Activated naive CD8-positive, alpha-beta T cell treated with anti-CD3 and anti-CD28 coated beads, Interleukin-2, amount 10 ng/mL, durations not matched to agents 7 days and 5 days (primary cell): ENCODE measurements around the gene CHD5. TPM values are rescaled to one million over a fixed set of nuclear protein-coding genes. Genes with fewer than 3 reads are reported as not detected.
A peak's percentile ranks its signal among the peaks of the same experiment; 100 is the strongest.

Source experiments
- ATAC-seq: fragments of 150-1000 bp; cut with Tn5 transposase; one replicate; pipeline ENCODE4 v1.10.0; 2021; ENCODE audit warnings: low read depth, moderate library complexity
- POLR2A ChIA-PET: fragments of 350-600 bp; sonication (Branson Sonifier 250); formaldehyde crosslinking; loops from one replicate; lab custom pipeline; 2021; ENCODE audit warnings: antibody characterized with exemption; lab: Charles Lee
- DNase-seq: peaks from one replicate; pipeline ENCODE4 v3.0.0; 2021
- H3K27ac Mint-ChIP-seq: one replicate; pipeline ENCODE4 v1.8.0; 2022; ENCODE audit warnings: mild to moderate bottlenecking, mixed read lengths
- H3K27me3 Mint-ChIP-seq: one replicate; pipeline ENCODE4 v1.8.0; 2022; ENCODE audit warnings: mild to moderate bottlenecking, moderate library complexity, mixed read lengths
- H3K36me3 Mint-ChIP-seq: one replicate; pipeline ENCODE4 v1.8.0; 2021; ENCODE audit warnings: mild to moderate bottlenecking, mixed read lengths
- H3K4me1 Mint-ChIP-seq: one replicate; pipeline ENCODE4 v1.8.0; 2021; ENCODE audit warnings: mixed read lengths
- H3K4me3 Mint-ChIP-seq: one replicate; pipeline ENCODE4 v1.8.0; 2022; ENCODE audit warnings: mild to moderate bottlenecking, moderate library complexity, mixed read lengths
- H3K9me3 Mint-ChIP-seq: one replicate; pipeline ENCODE4 v1.8.0; 2021; ENCODE audit warnings: mixed read lengths
- total RNA-seq, 2 experiments: library from RNA; stranded (reverse); gene quantifications; one replicate each; pipeline ENCODE4 v1.2.3, GENCODE V29; 2021

CHD5 gene
- total RNA-seq, 2 experiments from 2014 or later = 0.23 to 0.61 TPM

- H3K36me3 Mint-ChIP-seq = no peaks in the 10 kb centered on the region
- peaks cover 7% of the 10 kb centered on the region for H3K27me3 Mint-ChIP-seq
- POLR2A ChIA-PET = no interaction called here
- H3K27ac Mint-ChIP-seq = no peak overlapping the region
- DNase-seq (peak; percentile 6), ATAC-seq (no peak)
- peaks cover 6% of the 10 kb centered on the region for H3K9me3 Mint-ChIP-seq
- no peaks in the 10 kb centered on the region for H3K4me1 Mint-ChIP-seq
- H3K4me3 Mint-ChIP-seq = no peak overlapping the region
These were observed 68.0 kb downstream of the CHD5 start for GRCh38 chr1:6111991-6112689.

GRCh38 chr1:6111571-6111970 lies 68.5 kb downstream of the CHD5 start:
- Mint-ChIP-seq H3K27ac (no peak overlapping the region), H3K4me1 (no peaks in the 10 kb centered on the region), H3K27me3 (peaks cover 2% of the 10 kb centered on the region), H3K36me3 (no peaks in the 10 kb centered on the region), H3K9me3 (peaks cover 3% of the 10 kb centered on the region), H3K4me3 (no peak overlapping the region)
- ATAC-seq = no peak
- POLR2A ChIA-PET = no interaction called here
- DNase-seq = no peak

- POLR2A ChIA-PET = interaction anchor here (0.6 kb wide), 1 partner anchor 172 kb away, joined by 3 read pairs; no protein-coding TSS in a partner anchor
- H3K36me3 Mint-ChIP-seq = no peaks in the 10 kb centered on the region
- no peaks in the 10 kb centered on the region for H3K4me1 Mint-ChIP-seq
- peaks cover 3% of the 10 kb centered on the region for H3K9me3 Mint-ChIP-seq
- H3K4me3 Mint-ChIP-seq = no peak overlapping the region
- peak; percentile 4 for DNase-seq
- ATAC-seq = no peak
- H3K27me3 Mint-ChIP-seq = peaks cover 2% of the 10 kb centered on the region
- H3K27ac Mint-ChIP-seq = no peak overlapping the region
These were observed 69.8 kb downstream of the CHD5 start for GRCh38 chr1:6110326-6110725.

GRCh38 chr1:6109688-6110087 lies 70.4 kb downstream of the CHD5 start:
- peak; percentile 29 for DNase-seq

GRCh38 chr1:6108937-6109614 lies 71.0 kb downstream of the CHD5 start:
- POLR2A ChIA-PET = no interaction called here
- H3K27me3 Mint-ChIP-seq = no peaks in the 10 kb centered on the region
- peak; percentile 84 for ATAC-seq
- no peaks in the 10 kb centered on the region for H3K36me3 Mint-ChIP-seq
- H3K4me1 Mint-ChIP-seq = no peaks in the 10 kb centered on the region
- peak; percentile 59 for DNase-seq
- H3K27ac Mint-ChIP-seq = no peak overlapping the region
- H3K9me3 Mint-ChIP-seq = peaks cover 3% of the 10 kb centered on the region
- no peak overlapping the region for H3K4me3 Mint-ChIP-seq

More at GRCh38 chr1:6109688-6110087, 70.4 kb downstream of the CHD5 start:
- peaks cover 1% of the 10 kb centered on the region for H3K27me3 Mint-ChIP-seq
- no peak overlapping the region for H3K4me3 Mint-ChIP-seq
- H3K4me1 Mint-ChIP-seq = no peaks in the 10 kb centered on the region
- no peaks in the 10 kb centered on the region for H3K36me3 Mint-ChIP-seq
- no peak overlapping the region for H3K27ac Mint-ChIP-seq
- no peak for ATAC-seq
- peaks cover 3% of the 10 kb centered on the region for H3K9me3 Mint-ChIP-seq
- POLR2A ChIA-PET = no interaction called here

- Mint-ChIP-seq H3K36me3 (no peaks in the 10 kb centered on the region), H3K27ac (no peak overlapping the region), H3K4me3 (no peak overlapping the region), H3K4me1 (no peaks in the 10 kb centered on the region), H3K9me3 (peaks cover 3% of the 10 kb centered on the region), H3K27me3 (no peaks in the 10 kb centered on the region)
- no peak for ATAC-seq
- POLR2A ChIA-PET = no interaction called here
- no peak for DNase-seq
These were observed 71.6 kb downstream of the CHD5 start for GRCh38 chr1:6108476-6108875.

GRCh38 chr1:6107409-6108356 lies 72.4 kb downstream of the CHD5 start:
- ATAC-seq = no peak
- Mint-ChIP-seq H3K9me3 (peaks cover 3% of the 10 kb centered on the region), H3K36me3 (no peaks in the 10 kb centered on the region), H3K27me3 (no peaks in the 10 kb centered on the region), H3K4me1 (no peaks in the 10 kb centered on the region), H3K27ac (no peak overlapping the region), H3K4me3 (no peak overlapping the region)
- POLR2A ChIA-PET = no interaction called here
- no peak for DNase-seq

- H3K4me3 Mint-ChIP-seq = no peak overlapping the region
- no peaks in the 10 kb centered on the region for H3K4me1 Mint-ChIP-seq
- ATAC-seq = no peak
- H3K9me3 Mint-ChIP-seq = peaks cover 3% of the 10 kb centered on the region
- DNase-seq = no peak
- POLR2A ChIA-PET = no interaction called here
- no peak overlapping the region for H3K27ac Mint-ChIP-seq
- H3K36me3 Mint-ChIP-seq = no peaks in the 10 kb centered on the region
- H3K27me3 Mint-ChIP-seq = no peaks in the 10 kb centered on the region
These were observed 73.1 kb downstream of the CHD5 start for GRCh38 chr1:6106977-6107376.

- Mint-ChIP-seq H3K27me3 (no peaks in the 10 kb centered on the region), H3K36me3 (no peaks in the 10 kb centered on the region), H3K4me3 (no peak overlapping the region), H3K4me1 (no peaks in the 10 kb centered on the region), H3K27ac (no peak overlapping the region), H3K9me3 (peaks cover 3% of the 10 kb centered on the region)
- DNase-seq (no peak), ATAC-seq (no peak)
- POLR2A ChIA-PET = no interaction called here
These were observed 73.8 kb downstream of the CHD5 start for GRCh38 chr1:6106321-6106731.

GRCh38 chr1:6105763-6106162 lies 74.4 kb downstream of the CHD5 start:
- Mint-ChIP-seq H3K27ac (no peak overlapping the region), H3K9me3 (peaks cover 3% of the 10 kb centered on the region), H3K4me1 (peaks cover 1% of the 10 kb centered on the region), H3K36me3 (no peaks in the 10 kb centered on the region), H3K27me3 (no peaks in the 10 kb centered on the region), H3K4me3 (no peak overlapping the region)
- POLR2A ChIA-PET = no interaction called here
- DNase-seq (no peak), ATAC-seq (no peak)

GRCh38 chr1:6105218-6105679 lies 74.9 kb downstream of the CHD5 start:
- Mint-ChIP-seq H3K4me1 (peaks cover 1% of the 10 kb centered on the region), H3K4me3 (no peak overlapping the region), H3K27ac (no peak overlapping the region), H3K27me3 (no peaks in the 10 kb centered on the region), H3K36me3 (no peaks in the 10 kb centered on the region), H3K9me3 (peaks cover 3% of the 10 kb centered on the region)
- POLR2A ChIA-PET = no interaction called here
- DNase-seq (no peak), ATAC-seq (no peak)

GRCh38 chr1:6104631-6105030 lies 75.5 kb downstream of the CHD5 start:
- no peaks in the 10 kb centered on the region for H3K27me3 Mint-ChIP-seq
- no peak for ATAC-seq

GRCh38 chr1:6103854-6104530 lies 76.1 kb downstream of the CHD5 start:
- Mint-ChIP-seq H3K36me3 (no peaks in the 10 kb centered on the region), H3K27me3 (no peaks in the 10 kb centered on the region), H3K9me3 (peaks cover 3% of the 10 kb centered on the region), H3K4me1 (peaks cover 1% of the 10 kb centered on the region), H3K4me3 (no peak overlapping the region), H3K27ac (no peak overlapping the region)
- POLR2A ChIA-PET = no interaction called here
- no peak for ATAC-seq
- peak; percentile 20 for DNase-seq

More at GRCh38 chr1:6104631-6105030, 75.5 kb downstream of the CHD5 start:
- Mint-ChIP-seq H3K36me3 (no peaks in the 10 kb centered on the region), H3K4me1 (peaks cover 1% of the 10 kb centered on the region), H3K27ac (no peak overlapping the region), H3K4me3 (no peak overlapping the region), H3K9me3 (peaks cover 3% of the 10 kb centered on the region)
- no peak for DNase-seq
- POLR2A ChIA-PET = no interaction called here
